ENCODE data around the gene GPX4.
A peak's percentile ranks its signal among the peaks of the same experiment; 100 is the strongest.
"Not testable (repeated sequence)": the region's sequence is repeated elsewhere in the genome, so short reads cannot be mapped to it uniquely, and the experiment has no call there.

GPX4 gene

GRCh38 chr19:1123885-1124677 is 20.3 kb downstream of the GPX4 start:
- Mint-ChIP-seq H3K27me3 (no peaks in the 10 kb centered on the region), H3K27ac (no peak overlapping the region), H3K9me3 (no peaks in the 10 kb centered on the region), H3K36me3 (ENCODE audit: insufficient read depth) (peaks cover 48% of the 10 kb centered on the region), H3K4me1 (ENCODE audit: low read depth in 2 of 2) (peaks cover 0 to 3% of the 10 kb centered on the region in 2 donors), H3K4me3 (no peak overlapping the region)
- ATAC-seq (replicated peaks) (no peak), DNase-seq (no peak)

- no peak for ATAC-seq (replicated peaks)
- H3K36me3 Mint-ChIP-seq (ENCODE audit: insufficient read depth): peaks cover 33% of the 10 kb centered on the region
- no peaks in the 10 kb centered on the region for H3K27me3 Mint-ChIP-seq
Measured at GRCh38 chr19:1125601-1126467, 22.0 kb downstream of the GPX4 start.

GRCh38 chr19:1126984-1127760 is 23.4 kb downstream of the GPX4 start:
- no peak for DNase-seq
- Mint-ChIP-seq H3K27me3 (no peaks in the 10 kb centered on the region), H3K4me3 (peak overlapping the region in 1 of 2 donors; percentile 23), H3K9me3 (no peaks in the 10 kb centered on the region), H3K36me3 (ENCODE audit: insufficient read depth) (peaks cover 32% of the 10 kb centered on the region), H3K4me1 (ENCODE audit: low read depth in 2 of 2) (peaks cover 15 to 20% of the 10 kb centered on the region in 2 donors), H3K27ac (no peak overlapping the region)
- ATAC-seq (replicated peaks): no peak

More at GRCh38 chr19:1125601-1126467, 22.0 kb downstream of the GPX4 start:
- H3K9me3 Mint-ChIP-seq: no peaks in the 10 kb centered on the region
- peaks cover 10 to 14% of the 10 kb centered on the region in 2 donors for H3K4me1 Mint-ChIP-seq (ENCODE audit: low read depth in 2 of 2)
- no peak overlapping the region for H3K4me3 Mint-ChIP-seq
- H3K27ac Mint-ChIP-seq: peak overlapping the region in 1 of 2 donors; percentile 89
- DNase-seq: no peak

GRCh38 chr19:1128106-1128505 is 24.3 kb downstream of the GPX4 start:
- Mint-ChIP-seq H3K4me3 (peak overlapping the region in 1 of 2 donors; percentile 41), H3K36me3 (ENCODE audit: insufficient read depth) (peaks cover 34% of the 10 kb centered on the region), H3K9me3 (no peaks in the 10 kb centered on the region), H3K4me1 (ENCODE audit: low read depth in 2 of 2) (peaks cover 15 to 18% of the 10 kb centered on the region in 2 donors), H3K27ac (no peak overlapping the region), H3K27me3 (no peaks in the 10 kb centered on the region)
- ATAC-seq (replicated peaks) (no peak), DNase-seq (no peak)

- H3K27me3 Mint-ChIP-seq; ATAC-seq (replicated peaks); H3K9me3 Mint-ChIP-seq; DNase-seq: not testable (repeated sequence)
- Mint-ChIP-seq H3K4me1 (ENCODE audit: low read depth in 2 of 2) (peaks cover 22 to 25% of the 10 kb centered on the region in 2 donors), H3K27ac (peak overlapping the region; percentile 41 to 69), H3K36me3 (ENCODE audit: insufficient read depth) (peaks cover 38% of the 10 kb centered on the region), H3K4me3 (peak overlapping the region in 1 of 2 donors; percentile 84)
Measured at GRCh38 chr19:1129084-1129483, 25.3 kb downstream of the GPX4 start.

- Mint-ChIP-seq H3K27ac (peak overlapping the region; percentile 41 to 69), H3K9me3 (no peaks in the 10 kb centered on the region), H3K4me3 (peak overlapping the region; percentile 83 to 84), H3K4me1 (ENCODE audit: low read depth in 2 of 2) (peaks cover 22 to 25% of the 10 kb centered on the region in 2 donors), H3K36me3 (ENCODE audit: insufficient read depth) (peaks cover 40% of the 10 kb centered on the region), H3K27me3 (no peaks in the 10 kb centered on the region)
- DNase-seq (no peak), ATAC-seq (replicated peaks) (no peak)
Measured at GRCh38 chr19:1129535-1129934, 25.7 kb downstream of the GPX4 start.

GRCh38 chr19:1130771-1131717 is 27.2 kb downstream of the GPX4 start:
- ATAC-seq (replicated peaks): no peak
- Mint-ChIP-seq H3K36me3 (ENCODE audit: insufficient read depth) (peaks cover 37% of the 10 kb centered on the region), H3K9me3 (no peaks in the 10 kb centered on the region), H3K4me1 (ENCODE audit: low read depth in 2 of 2) (peaks cover 22 to 27% of the 10 kb centered on the region in 2 donors), H3K27me3 (no peaks in the 10 kb centered on the region), H3K27ac (peak overlapping the region; percentile 85 to 94), H3K4me3 (peak overlapping the region; percentile 83 to 84)
- DNase-seq: peak in 1 of 3 experiments; percentile 34

GRCh38 chr19:1131718-1132551 is 28.1 kb downstream of the GPX4 start:
- Mint-ChIP-seq H3K27me3 (no peaks in the 10 kb centered on the region), H3K36me3 (ENCODE audit: insufficient read depth) (peaks cover 33% of the 10 kb centered on the region), H3K4me3 (peak overlapping the region; percentile 83 to 84), H3K9me3 (no peaks in the 10 kb centered on the region), H3K27ac (peak overlapping the region; percentile 85 to 94), H3K4me1 (ENCODE audit: low read depth in 2 of 2) (peaks cover 27 to 28% of the 10 kb centered on the region in 2 donors)
- ATAC-seq (replicated peaks) (peak; percentile 59), DNase-seq (peak; percentile 76 to 81 (median 77))

- ATAC-seq (replicated peaks) (peak; percentile 42), DNase-seq (peak; percentile 44 to 59 (median 51))
- Mint-ChIP-seq H3K27ac (peak overlapping the region; percentile 85 to 94), H3K36me3 (ENCODE audit: insufficient read depth) (peaks cover 26% of the 10 kb centered on the region), H3K27me3 (no peaks in the 10 kb centered on the region), H3K4me1 (ENCODE audit: low read depth in 2 of 2) (peaks cover 27 to 28% of the 10 kb centered on the region in 2 donors), H3K4me3 (peak overlapping the region; percentile 83 to 84), H3K9me3 (no peaks in the 10 kb centered on the region)
Measured at GRCh38 chr19:1132552-1133383, 29.0 kb downstream of the GPX4 start.

GRCh38 chr19:1133471-1133929 is 29.7 kb downstream of the GPX4 start:
- peak overlapping the region; percentile 83 to 84 for H3K4me3 Mint-ChIP-seq
- H3K4me1 Mint-ChIP-seq (ENCODE audit: low read depth in 2 of 2): peaks cover 27 to 28% of the 10 kb centered on the region in 2 donors
- peak overlapping the region; percentile 85 to 94 for H3K27ac Mint-ChIP-seq
- ATAC-seq (replicated peaks) (peak; percentile 65), DNase-seq (peak; percentile 86 to 87 (median 87))
- H3K36me3 Mint-ChIP-seq (ENCODE audit: insufficient read depth): peaks cover 26% of the 10 kb centered on the region
- no peaks in the 10 kb centered on the region for H3K27me3 Mint-ChIP-seq
- H3K9me3 Mint-ChIP-seq: no peaks in the 10 kb centered on the region

GRCh38 chr19:1134431-1134830 is 30.6 kb downstream of the GPX4 start:
- DNase-seq (no peak), ATAC-seq (replicated peaks) (no peak)
- Mint-ChIP-seq H3K4me3 (peak overlapping the region in 1 of 2 donors; percentile 84), H3K27me3 (no peaks in the 10 kb centered on the region), H3K4me1 (ENCODE audit: low read depth in 2 of 2) (peaks cover 27 to 28% of the 10 kb centered on the region in 2 donors), H3K27ac (no peak overlapping the region), H3K36me3 (ENCODE audit: insufficient read depth) (peaks cover 29% of the 10 kb centered on the region), H3K9me3 (no peaks in the 10 kb centered on the region)

All from effector memory CD8-positive, alpha-beta T cell (primary cell).